Mesenchymal stem cell (in vitro differentiated cells and primary cell): Measurements from ENCODE around the gene PTHLH.

ENCODE experiments used
- DNase-seq: peaks from one replicate; pipeline ENCODE4 v3.0.0-alpha.2; 2013
- H2AFZ ChIP-seq: one replicate; pipeline ENCODE4 v1.6.1; 2013; ENCODE audit warnings: low read depth, mild to moderate bottlenecking, control low read depth, inconsistent platforms, low read length, moderate library complexity
- H2AK5ac ChIP-seq: 2 replicates; pipeline ENCODE4 v1.6.1; 2013; ENCODE audit warnings: low read length, moderate library complexity, mild to moderate bottlenecking, inconsistent platforms; ENCODE audit not compliant: severe bottlenecking
- H2BK120ac ChIP-seq: one replicate; pipeline ENCODE4 v1.6.1; 2013; ENCODE audit warnings: low read depth, mild to moderate bottlenecking, inconsistent platforms, low read length, moderate library complexity
- H2BK12ac ChIP-seq, 2 experiments: one replicate each; pipeline ENCODE4 v1.6.1; 2013; ENCODE audit warnings: inconsistent platforms in 2 of 2, low read length in 2 of 2, mild to moderate bottlenecking in 2 of 2, moderate library complexity in 2 of 2, control low read depth in 1 of 2
- H2BK15ac ChIP-seq: one replicate; pipeline ENCODE4 v1.6.1; 2013; ENCODE audit warnings: mild to moderate bottlenecking, low read depth, inconsistent platforms; ENCODE audit not compliant: poor library complexity, severe bottlenecking
- H2BK5ac ChIP-seq: 2 replicates; pipeline ENCODE4 v1.6.1; 2013; ENCODE audit warnings: low read depth, mild to moderate bottlenecking, low read length, control low read depth, inconsistent platforms; ENCODE audit not compliant: poor library complexity, severe bottlenecking
- H3K14ac ChIP-seq, 2 experiments: one replicate each; pipeline ENCODE4 v1.6.1; 2013; ENCODE audit warnings: inconsistent platforms in 2 of 2, low read length in 2 of 2, control low read depth in 1 of 2, mild to moderate bottlenecking in 1 of 2, moderate library complexity in 1 of 2
- H3K18ac ChIP-seq, 2 experiments: one replicate each; pipeline ENCODE4 v1.6.1; 2013; ENCODE audit warnings: inconsistent platforms in 2 of 2, low read length in 2 of 2, control low read depth in 1 of 2, low read depth in 1 of 2, mild to moderate bottlenecking in 1 of 2
- H3K23ac ChIP-seq, 2 experiments: one replicate each; pipeline ENCODE4 v1.6.1; 2013; ENCODE audit warnings: inconsistent platforms in 2 of 2, low read length in 2 of 2, mild to moderate bottlenecking in 2 of 2, moderate library complexity in 2 of 2, control low read depth in 1 of 2
- H3K27ac ChIP-seq: 2 replicates; pipeline ENCODE4 v1.5.1; 2013; ENCODE audit warnings: mild to moderate bottlenecking, moderate library complexity, low read length, control low read depth, inconsistent platforms; ENCODE audit not compliant: poor library complexity, severe bottlenecking
- H3K27me3 ChIP-seq, 2 experiments: 2 replicates each; pipeline versions ENCODE4 v1.6.1 to v1.7.0; 2013; ENCODE audit warnings: low read length in 2 of 2, mild to moderate bottlenecking in 2 of 2, moderate library complexity in 2 of 2, control low read depth in 1 of 2, inconsistent platforms in 1 of 2; ENCODE audit not compliant: control insufficient read depth in 1 of 2, insufficient read depth in 1 of 2
- H3K36me3 ChIP-seq, 2 experiments: 2 replicates each; pipeline versions ENCODE4 v1.6.1 to v1.7.0; 2013; ENCODE audit warnings: low read length in 2 of 2, control low read depth in 1 of 2, inconsistent platforms in 1 of 2, low read depth in 1 of 2, mild to moderate bottlenecking in 1 of 2; ENCODE audit not compliant: insufficient read depth in 2 of 2, control insufficient read depth in 1 of 2
- H3K4ac ChIP-seq, 2 experiments: one replicate each; pipeline ENCODE4 v1.6.1; 2013; ENCODE audit warnings: inconsistent platforms in 2 of 2, low read length in 2 of 2, mild to moderate bottlenecking in 2 of 2, moderate library complexity in 2 of 2, control low read depth in 1 of 2, low read depth in 1 of 2
- H3K4me1 ChIP-seq: 2 replicates; pipeline ENCODE4 v1.6.1; 2013; ENCODE audit warnings: low read depth, low read length, control low read depth; ENCODE audit not compliant: control insufficient read depth, insufficient read depth
- H3K4me2 ChIP-seq: 2 replicates; pipeline ENCODE4 v1.6.1; 2013; ENCODE audit warnings: low read length, mild to moderate bottlenecking, inconsistent platforms; ENCODE audit not compliant: poor library complexity, severe bottlenecking
- H3K4me3 ChIP-seq, 2 experiments: 2 replicates each; pipeline versions ENCODE4 v1.5.1 to v1.7.0; 2013; ENCODE audit warnings: low read length in 2 of 2, mild to moderate bottlenecking in 2 of 2, control low read depth in 1 of 2, low read depth in 1 of 2; ENCODE audit not compliant: insufficient read depth in 1 of 2
- H3K79me1 ChIP-seq: replicated peaks from 2 replicates; pipeline ENCODE4 v1.6.1; 2013; ENCODE audit warnings: mild to moderate bottlenecking, control low read depth, low read length, inconsistent platforms; ENCODE audit not compliant: poor library complexity, severe bottlenecking
- H3K9ac ChIP-seq: 2 replicates; pipeline ENCODE4 v1.7.0; 2013; ENCODE audit warnings: mild to moderate bottlenecking, low read length, moderate library complexity
- H3K9me3 ChIP-seq: 2 replicates; pipeline ENCODE4 v1.7.0; 2013; ENCODE audit warnings: mild to moderate bottlenecking, low read length; ENCODE audit not compliant: control insufficient read depth
- H4K8ac ChIP-seq: one replicate; pipeline ENCODE4 v1.6.1; 2013; ENCODE audit warnings: inconsistent platforms, mild to moderate bottlenecking, low read length, moderate library complexity
- H4K91ac ChIP-seq: one replicate; pipeline ENCODE4 v1.6.1; 2013; ENCODE audit warnings: mild to moderate bottlenecking, low read length, inconsistent platforms
- WGBS: methylation state at CpG from one replicate; pipeline ENCODE4 v1.1.7; 2013; ENCODE audit warnings: mixed read lengths; 5-methylcytosine and 5-hydroxymethylcytosine counted together

PTHLH gene

GRCh38 chr12:27951898-27952297 is 20.6 kb downstream of the PTHLH start:
- Histone ChIP-seq H3K4me1 (no peaks in the 10 kb centered on the region), H4K8ac (no peak overlapping the region), H3K4me3 (no peak overlapping the region), H2AK5ac (no peak overlapping the region), H3K79me1 (no peaks in the 10 kb centered on the region), H3K9ac (no peak overlapping the region), H3K14ac (no peak overlapping the region), H2BK120ac (no peak overlapping the region), H3K18ac (no peak overlapping the region), H3K9me3 (no peaks in the 10 kb centered on the region), H2BK12ac (no peak overlapping the region), H2BK5ac (no peak overlapping the region), H4K91ac (no peak overlapping the region), H3K4ac (no peak overlapping the region), H2AFZ (no peak overlapping the region), H3K36me3 (peaks cover 0 to 1% of the 10 kb centered on the region in 2 experiments), H3K27me3 (no peaks in the 10 kb centered on the region), H3K4me2 (no peak overlapping the region), H3K23ac (no peak overlapping the region), H2BK15ac (no peak overlapping the region), H3K27ac (no peak overlapping the region)
- no peak for DNase-seq
- 73% methylated on average over 7 of the region's 7 CpGs for WGBS

- Histone ChIP-seq H2AK5ac (no peak overlapping the region), H3K14ac (no peak overlapping the region), H3K4me2 (no peak overlapping the region), H2BK15ac (no peak overlapping the region), H3K23ac (no peak overlapping the region), H3K27ac (no peak overlapping the region), H3K4me1 (no peaks in the 10 kb centered on the region), H3K27me3 (no peaks in the 10 kb centered on the region), H4K8ac (no peak overlapping the region), H3K36me3 (no peaks in the 10 kb centered on the region), H3K4ac (no peak overlapping the region), H3K79me1 (no peaks in the 10 kb centered on the region), H2BK12ac (no peak overlapping the region), H3K9ac (no peak overlapping the region), H3K4me3 (no peak overlapping the region), H3K9me3 (no peaks in the 10 kb centered on the region), H3K18ac (no peak overlapping the region), H2AFZ (no peak overlapping the region), H4K91ac (no peak overlapping the region), H2BK120ac (no peak overlapping the region), H2BK5ac (no peak overlapping the region)
- 91% methylated on average over 1 of the region's 1 CpG for WGBS
- no peak for DNase-seq
Measured at GRCh38 chr12:27946421-27946820, 26.1 kb downstream of the PTHLH start.

GRCh38 chr12:27940756-27941402 is 31.7 kb downstream of the PTHLH start:
- H2BK12ac ChIP-seq, result no peak overlapping the region
- no peak overlapping the region for H2AFZ ChIP-seq
- H4K91ac ChIP-seq, result no peak overlapping the region
- H3K4me2 ChIP-seq, result no peak overlapping the region
- no peaks in the 10 kb centered on the region for H3K79me1 ChIP-seq
- no peak overlapping the region for H3K14ac ChIP-seq
- H2BK120ac ChIP-seq, result no peak overlapping the region
- H3K27me3 ChIP-seq, result no peaks in the 10 kb centered on the region
- WGBS, result 0% methylated on average over 1 of the region's 4 CpGs
- H3K4me3 ChIP-seq, result no peak overlapping the region
- H3K27ac ChIP-seq, result no peak overlapping the region
- H2AK5ac ChIP-seq, result no peak overlapping the region
- no peak overlapping the region for H3K4ac ChIP-seq
- H3K4me1 ChIP-seq, result no peaks in the 10 kb centered on the region
- no peak overlapping the region for H2BK15ac ChIP-seq
- H4K8ac ChIP-seq, result no peak overlapping the region
- no peak overlapping the region for H2BK5ac ChIP-seq
- no peaks in the 10 kb centered on the region for H3K36me3 ChIP-seq
- H3K18ac ChIP-seq, result no peak overlapping the region
- H3K9me3 ChIP-seq, result no peaks in the 10 kb centered on the region
- no peak overlapping the region for H3K23ac ChIP-seq
- no peak overlapping the region for H3K9ac ChIP-seq
- peak; percentile 76 for DNase-seq

GRCh38 chr12:27940245-27940644 is 32.3 kb downstream of the PTHLH start:
- no peak overlapping the region for H3K27ac ChIP-seq
- H2AK5ac ChIP-seq, result no peak overlapping the region
- H3K79me1 ChIP-seq, result no peaks in the 10 kb centered on the region
- no peak overlapping the region for H4K8ac ChIP-seq
- no peak overlapping the region for H4K91ac ChIP-seq
- no peak overlapping the region for H3K14ac ChIP-seq
- no peaks in the 10 kb centered on the region for H3K36me3 ChIP-seq
- H3K9me3 ChIP-seq, result no peaks in the 10 kb centered on the region
- DNase-seq, result no peak
- H2BK120ac ChIP-seq, result no peak overlapping the region
- H2AFZ ChIP-seq, result no peak overlapping the region
- H3K9ac ChIP-seq, result no peak overlapping the region
- no peak overlapping the region for H2BK5ac ChIP-seq
- 100% methylated on average over 3 of the region's 4 CpGs for WGBS
- no peaks in the 10 kb centered on the region for H3K27me3 ChIP-seq
- no peak overlapping the region for H3K4me3 ChIP-seq
- H3K4me1 ChIP-seq, result no peaks in the 10 kb centered on the region
- no peak overlapping the region for H3K23ac ChIP-seq
- no peak overlapping the region for H2BK15ac ChIP-seq
- H3K18ac ChIP-seq, result no peak overlapping the region
- no peak overlapping the region for H2BK12ac ChIP-seq
- H3K4me2 ChIP-seq, result no peak overlapping the region
- no peak overlapping the region for H3K4ac ChIP-seq
